GM23338 (cell line): Measurements from ENCODE around the gene DLX2.

Experiments
- CTCF ChIP-seq, 2 experiments: fragments of 200-600 bp in 1 of 2; sonication (generic) in 1 of 2; conservative IDR thresholded peaks; 2 replicates each; pipeline versions ENCODE4 v1.5.1 to v1.6.1; 2016 to 2017; ENCODE audit warnings: antibody characterized with exemption in 2 of 2, low read depth in 2 of 2, mild to moderate bottlenecking in 2 of 2, moderate library complexity in 1 of 2
- POLR2AphosphoS5 ChIP-seq: IDR thresholded peaks from 2 replicates; pipeline ENCODE4 v1.6.1; 2016; ENCODE audit warnings: antibody characterized with exemption, low read depth

GRCh38 chr2:172065111-172065510, 37.6 kb downstream of the DLX2 start:
- TF ChIP-seq CTCF (conservative IDR thresholded peaks at IDR 0.05; ENCODE audit: low read depth in 2 of 2), result no peak
- TF ChIP-seq POLR2AphosphoS5, result no peak
